Esophagus muscularis mucosa (tissue), 3 donors: ENCODE measurements around the gene SEC24D.

Experiments used
- POLR2A ChIP-seq: fragments of 450-650 bp; IDR thresholded peaks from one replicate; pipeline ENCODE4 v1.6.1; 2017; ENCODE audit warnings: antibody characterized with exemption, moderate library complexity, mild to moderate bottlenecking, low read depth
- POLR2AphosphoS5 ChIP-seq, 2 donors: sonication (generic); formaldehyde crosslinking; IDR thresholded peaks; one replicate each; pipeline ENCODE4 v1.6.1; 2017; ENCODE audit warnings: antibody characterized with exemption in 2 of 2
- TF ChIP-seq, protein P1 (sequence below), 3 experiments: fragments of 200-600 bp in 2 of 3; fragments of 450-650 bp in 1 of 3; sonication (generic) in 2 of 3; IDR thresholded peaks; one replicate each; pipeline ENCODE4 v1.5.1; 2017 to 2019; ENCODE audit warnings: antibody characterized with exemption in 3 of 3, mild to moderate bottlenecking in 2 of 3, moderate library complexity in 1 of 3

DNA sequence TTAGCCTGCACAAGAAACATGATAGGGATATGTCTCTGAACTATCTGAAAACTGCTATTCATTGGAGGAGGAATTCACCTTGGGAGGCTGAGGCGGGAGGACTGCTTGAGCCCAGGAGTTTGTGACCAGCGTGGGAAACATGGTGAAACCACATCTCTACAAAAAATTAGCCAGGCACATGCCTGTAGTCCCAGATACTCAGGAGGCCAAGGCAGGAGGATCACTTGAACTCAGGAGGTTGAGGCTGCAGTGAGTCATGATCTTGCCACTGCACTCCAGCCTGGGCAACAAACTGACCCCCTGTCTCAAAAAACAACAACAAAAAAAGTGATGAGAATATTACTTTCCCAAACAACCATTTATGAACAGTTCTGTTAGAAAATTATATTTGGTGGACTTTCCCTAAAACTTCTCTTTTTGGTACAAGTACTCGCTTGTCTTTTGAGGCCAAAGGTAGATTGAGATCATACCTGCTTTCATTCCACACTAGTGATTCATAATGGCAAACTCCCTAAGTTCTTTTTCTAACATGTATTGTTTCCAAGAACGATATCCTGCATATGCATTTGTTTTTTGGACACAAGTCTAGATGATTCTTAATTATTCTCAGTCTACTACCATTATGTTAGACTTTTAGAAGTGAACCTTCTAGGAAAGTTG, 117.3 kb downstream of the SEC24D start:
- TF ChIP-seq, protein P1, sequence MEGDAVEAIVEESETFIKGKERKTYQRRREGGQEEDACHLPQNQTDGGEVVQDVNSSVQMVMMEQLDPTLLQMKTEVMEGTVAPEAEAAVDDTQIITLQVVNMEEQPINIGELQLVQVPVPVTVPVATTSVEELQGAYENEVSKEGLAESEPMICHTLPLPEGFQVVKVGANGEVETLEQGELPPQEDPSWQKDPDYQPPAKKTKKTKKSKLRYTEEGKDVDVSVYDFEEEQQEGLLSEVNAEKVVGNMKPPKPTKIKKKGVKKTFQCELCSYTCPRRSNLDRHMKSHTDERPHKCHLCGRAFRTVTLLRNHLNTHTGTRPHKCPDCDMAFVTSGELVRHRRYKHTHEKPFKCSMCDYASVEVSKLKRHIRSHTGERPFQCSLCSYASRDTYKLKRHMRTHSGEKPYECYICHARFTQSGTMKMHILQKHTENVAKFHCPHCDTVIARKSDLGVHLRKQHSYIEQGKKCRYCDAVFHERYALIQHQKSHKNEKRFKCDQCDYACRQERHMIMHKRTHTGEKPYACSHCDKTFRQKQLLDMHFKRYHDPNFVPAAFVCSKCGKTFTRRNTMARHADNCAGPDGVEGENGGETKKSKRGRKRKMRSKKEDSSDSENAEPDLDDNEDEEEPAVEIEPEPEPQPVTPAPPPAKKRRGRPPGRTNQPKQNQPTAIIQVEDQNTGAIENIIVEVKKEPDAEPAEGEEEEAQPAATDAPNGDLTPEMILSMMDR (IDR thresholded peaks at IDR 0.05): no peak
- TF ChIP-seq POLR2A (no peak), POLR2AphosphoS5 (IDR thresholded peaks at IDR 0.05) (no peak)
